ENCODE measurements around the gene LAMA2. TPM values are rescaled to one million over a fixed set of nuclear protein-coding genes. Genes with fewer than 3 reads are reported as not detected.

The LAMA2 gene
- total RNA-seq, 1 experiment from 2014 or later: 8.2 TPM

DNA sequence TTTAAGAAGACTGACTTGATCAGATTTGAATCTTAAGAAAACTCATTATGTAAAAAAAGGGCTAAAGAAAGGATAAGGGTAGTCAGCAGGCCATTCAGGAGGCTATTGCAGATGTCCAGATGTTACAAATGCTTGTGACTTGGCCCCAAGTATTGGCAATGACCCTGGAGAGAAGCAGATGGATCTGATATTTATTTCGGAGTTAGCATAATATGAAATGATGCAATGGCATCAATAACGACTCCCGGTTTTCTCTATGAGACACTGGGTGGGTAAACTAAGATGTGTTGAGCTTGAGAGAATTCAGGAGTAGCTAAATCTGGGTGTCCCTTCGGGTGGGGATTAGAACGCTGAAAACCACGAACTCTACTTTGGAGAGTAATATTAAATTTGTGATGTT is 149.7 kb downstream of the LAMA2 start:
- H3K9me3 ChIP-seq (ENCODE audit: control insufficient read depth in 1 of 2, insufficient read depth in 1 of 2, low read depth in 1 of 2, low read length in 2 of 2): no peaks in the 10 kb centered on the region
- no peak overlapping the region for H3K4me2 ChIP-seq (ENCODE audit: low read length)
- H3K9ac ChIP-seq (ENCODE audit: low read length): no peak overlapping the region
- ChIA-PET POLR2A (no interaction called here), CTCF (no interaction called here), RAD21 (ENCODE audit: low non-redundant PET in 1 of 2, low total read pairs in 2 of 2, uncharacterized antibody in 2 of 2, unreplicated experiment in 2 of 2) (no interaction called here)
- H3K79me2 ChIP-seq (ENCODE audit: insufficient read depth, low read length): no peaks in the 10 kb centered on the region
- H3K4me3 ChIP-seq (replicated peaks in 1 of 2; ENCODE audit: low read depth in 1 of 2, low read length in 2 of 2): no peak overlapping the region
- no peaks in the 10 kb centered on the region for H4K20me1 ChIP-seq (ENCODE audit: insufficient read depth)
- no peaks in the 10 kb centered on the region for H3K27me3 ChIP-seq (ENCODE audit: insufficient read depth, low read length)
- no peak overlapping the region for H3K27ac ChIP-seq (ENCODE audit: low read depth, low read length)
- H2AFZ ChIP-seq (ENCODE audit: low read depth, low read length, poor library complexity, severe bottlenecking): no peak overlapping the region
- no TSS peak for BruUV-seq (replicated peaks)
- no peak for ATAC-seq
- DNase-seq (ENCODE audit: low read depth, low spot score): no peak
- intact Hi-C loops (cut with micrococcal nuclease): no loop called here
- H3K36me3 ChIP-seq (ENCODE audit: control insufficient read depth in 1 of 2, insufficient read depth in 2 of 2, low read length in 2 of 2): no peaks in the 10 kb centered on the region
- no peak for TF ChIP-seq FOSL1 (IDR thresholded peaks at IDR 0.05; ENCODE audit: low read depth)
- no peak for TF ChIP-seq POLR2A (IDR thresholded peaks at IDR 0.05; ENCODE audit: borderline replicate concordance, extremely low read depth, insufficient read depth, insufficient read length)
- TF ChIP-seq, protein P1, sequence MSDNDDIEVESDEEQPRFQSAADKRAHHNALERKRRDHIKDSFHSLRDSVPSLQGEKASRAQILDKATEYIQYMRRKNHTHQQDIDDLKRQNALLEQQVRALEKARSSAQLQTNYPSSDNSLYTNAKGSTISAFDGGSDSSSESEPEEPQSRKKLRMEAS (IDR thresholded peaks at IDR 0.05): no peak
- no peak for TF ChIP-seq SIN3A (IDR thresholded peaks at IDR 0.05; ENCODE audit: low read depth)
- TF ChIP-seq JUND (IDR thresholded peaks at IDR 0.05): no peak
- no peaks in the 10 kb centered on the region for H3K4me1 ChIP-seq (ENCODE audit: control insufficient read depth in 1 of 2, insufficient read depth in 2 of 2, low read length in 2 of 2)
- H3K9me2 ChIP-seq (ENCODE audit: insufficient read depth): no peaks in the 10 kb centered on the region; the same call in 1 of the 2 replicates

DNA sequence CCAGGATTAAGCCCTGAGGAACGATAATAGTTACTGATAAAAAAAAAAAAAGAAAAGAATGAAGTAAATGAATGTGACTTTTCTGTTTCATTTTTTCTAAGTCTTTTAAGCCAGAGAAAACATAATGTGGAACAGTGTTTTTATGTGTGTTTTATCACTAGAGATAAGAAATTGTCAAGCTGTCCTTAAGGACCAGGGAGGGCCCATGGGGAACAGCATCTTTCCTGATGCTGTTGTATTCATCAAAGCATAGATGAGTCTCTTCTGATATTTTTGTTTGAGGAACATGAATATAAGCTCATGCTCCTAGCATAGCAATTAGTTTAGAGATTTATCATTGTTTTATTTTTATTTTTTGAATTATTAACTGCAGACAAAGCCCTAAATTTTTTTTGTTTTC is 150.2 kb downstream of the LAMA2 start:
- H3K4me3 ChIP-seq (replicated peaks in 1 of 2; ENCODE audit: low read depth in 1 of 2, low read length in 2 of 2): no peak overlapping the region
- BruUV-seq (replicated peaks): no TSS peak
- H3K9ac ChIP-seq (ENCODE audit: low read length): no peak overlapping the region
- no peaks in the 10 kb centered on the region; the same call in 1 of the 2 replicates for H3K9me2 ChIP-seq (ENCODE audit: insufficient read depth)
- CTCF ChIA-PET: no interaction called here
- H3K36me3 ChIP-seq (ENCODE audit: control insufficient read depth in 1 of 2, insufficient read depth in 2 of 2, low read length in 2 of 2): no peaks in the 10 kb centered on the region
- no peak overlapping the region for H3K27ac ChIP-seq (ENCODE audit: low read depth, low read length)
- no peak for TF ChIP-seq EGR1 (IDR thresholded peaks at IDR 0.05; ENCODE audit: low read depth)
- no peak for TF ChIP-seq ZNF274 (IDR thresholded peaks at IDR 0.05; ENCODE audit: low read depth, low read length)
- no peak for TF ChIP-seq SRF (IDR thresholded peaks at IDR 0.05; ENCODE audit: low read depth)
- TF ChIP-seq CBX3 (IDR thresholded peaks at IDR 0.05; ENCODE audit: low read depth): no peak
- TF ChIP-seq POLR2A (IDR thresholded peaks at IDR 0.05; ENCODE audit: borderline replicate concordance, extremely low read depth, insufficient read depth, insufficient read length): no peak
- no peak for TF ChIP-seq POLR2AphosphoS5 (IDR thresholded peaks at IDR 0.05; ENCODE audit: low read depth, low read length)
- TF ChIP-seq, protein P2, sequence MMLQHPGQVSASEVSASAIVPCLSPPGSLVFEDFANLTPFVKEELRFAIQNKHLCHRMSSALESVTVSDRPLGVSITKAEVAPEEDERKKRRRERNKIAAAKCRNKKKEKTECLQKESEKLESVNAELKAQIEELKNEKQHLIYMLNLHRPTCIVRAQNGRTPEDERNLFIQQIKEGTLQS (IDR thresholded peaks at IDR 0.05): no peak
- H3K9me3 ChIP-seq (ENCODE audit: control insufficient read depth in 1 of 2, insufficient read depth in 1 of 2, low read depth in 1 of 2, low read length in 2 of 2): no peaks in the 10 kb centered on the region
- H3K4me2 ChIP-seq (ENCODE audit: low read length): no peak overlapping the region
- intact Hi-C loops (cut with micrococcal nuclease): no loop called here
- H2AFZ ChIP-seq (ENCODE audit: low read depth, low read length, poor library complexity, severe bottlenecking): no peak overlapping the region
- H4K20me1 ChIP-seq (ENCODE audit: insufficient read depth): no peaks in the 10 kb centered on the region
- H3K27me3 ChIP-seq (ENCODE audit: insufficient read depth, low read length): no peaks in the 10 kb centered on the region
- POLR2A ChIA-PET: no interaction called here
- no peak for DNase-seq (ENCODE audit: low read depth, low spot score)
- H3K79me2 ChIP-seq (ENCODE audit: insufficient read depth, low read length): no peaks in the 10 kb centered on the region
- RAD21 ChIA-PET (ENCODE audit: low non-redundant PET in 1 of 2, low total read pairs in 2 of 2, uncharacterized antibody in 2 of 2, unreplicated experiment in 2 of 2): no interaction called here
- no peak for ATAC-seq
- H3K4me1 ChIP-seq (ENCODE audit: control insufficient read depth in 1 of 2, insufficient read depth in 2 of 2, low read length in 2 of 2): no peaks in the 10 kb centered on the region
